Measurements from ENCODE around the gene MALT1.
"Not testable (repeated sequence)": the region's sequence is repeated elsewhere in the genome, so short reads cannot be mapped to it uniquely, and the experiment has no call there.

Gene MALT1

DNA sequence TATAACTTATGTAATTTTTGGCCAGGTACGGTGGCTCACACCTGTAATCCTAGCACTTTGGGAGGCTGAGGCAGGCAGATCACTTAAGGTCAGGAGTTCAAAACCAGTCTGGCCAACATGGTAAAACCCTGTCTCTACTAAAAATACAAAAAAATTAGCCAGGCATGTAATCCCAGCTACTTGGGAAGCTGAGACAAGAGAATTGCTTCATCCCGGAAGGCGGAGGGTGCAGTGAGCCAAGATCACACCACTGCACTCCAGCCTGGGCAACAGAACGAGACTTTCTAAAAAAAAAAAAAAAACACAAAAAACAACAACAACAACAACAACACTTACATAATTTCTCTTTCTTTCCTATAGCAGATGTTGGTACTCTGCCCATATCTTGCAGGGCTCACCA lies 105.3 kb downstream of the MALT1 start:
- DNase-seq (ENCODE audit: low read depth): not testable (repeated sequence)

DNA sequence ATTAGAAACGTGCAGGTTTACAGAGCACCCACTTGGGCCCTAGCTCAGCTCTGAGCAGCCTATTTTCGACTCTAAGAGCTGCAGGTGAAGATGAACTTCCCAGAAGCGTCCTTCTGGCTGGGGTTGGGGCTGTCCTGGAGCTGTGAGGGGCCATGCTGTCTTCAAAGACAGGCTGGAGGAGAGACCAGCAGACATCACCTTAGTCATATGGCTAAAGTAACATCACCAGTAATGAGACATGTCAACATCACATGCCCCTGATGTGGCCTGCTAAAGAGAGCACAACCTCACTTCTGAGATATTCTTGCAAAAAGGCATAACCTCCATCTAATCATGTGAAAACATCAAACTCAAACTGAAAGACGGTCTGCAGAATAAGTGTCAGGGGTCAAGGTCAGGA lies 106.2 kb downstream of the MALT1 start:
- no peak for DNase-seq (ENCODE audit: low read depth)

DNA sequence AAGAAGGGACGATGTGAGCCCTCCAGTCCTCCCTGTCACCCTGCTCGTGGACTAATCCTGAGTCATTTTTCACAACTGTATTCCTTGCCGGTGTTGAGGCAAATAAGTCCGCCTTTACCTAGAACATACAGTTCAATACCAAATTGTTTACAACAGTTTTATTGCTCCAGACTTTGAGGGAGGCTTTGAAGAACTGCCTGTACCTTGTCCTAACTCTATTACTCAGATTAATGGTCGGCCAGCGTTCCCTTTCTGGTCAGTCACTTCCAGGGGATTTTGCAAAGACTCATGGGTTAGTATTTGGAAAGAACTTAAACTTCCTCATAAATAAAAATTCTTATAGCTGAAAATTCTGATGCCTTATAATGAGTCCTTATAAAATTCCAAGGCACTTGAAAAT lies 108.3 kb downstream of the MALT1 start:
- no peak for DNase-seq (ENCODE audit: low read depth)

DNA sequence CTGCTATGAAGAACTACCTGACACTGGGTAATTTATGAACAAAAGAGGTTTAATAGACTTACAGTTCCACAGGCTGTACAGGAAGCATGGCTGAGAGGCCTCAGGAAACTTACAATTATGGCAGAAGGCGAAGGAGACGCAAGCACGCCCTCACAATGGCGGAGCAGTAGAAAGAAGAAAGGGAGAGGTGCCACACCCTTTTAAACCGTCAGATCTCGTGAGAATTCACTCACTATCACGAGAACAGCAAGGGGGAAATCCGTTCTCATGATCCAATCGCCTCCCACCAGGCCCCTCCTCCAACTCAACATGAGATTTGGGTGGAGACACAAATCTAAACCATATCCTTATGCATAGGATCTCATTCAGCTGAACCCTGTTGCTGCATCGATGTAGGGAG lies 108.8 kb downstream of the MALT1 start:
- DNase-seq (ENCODE audit: low read depth): no peak

DNA sequence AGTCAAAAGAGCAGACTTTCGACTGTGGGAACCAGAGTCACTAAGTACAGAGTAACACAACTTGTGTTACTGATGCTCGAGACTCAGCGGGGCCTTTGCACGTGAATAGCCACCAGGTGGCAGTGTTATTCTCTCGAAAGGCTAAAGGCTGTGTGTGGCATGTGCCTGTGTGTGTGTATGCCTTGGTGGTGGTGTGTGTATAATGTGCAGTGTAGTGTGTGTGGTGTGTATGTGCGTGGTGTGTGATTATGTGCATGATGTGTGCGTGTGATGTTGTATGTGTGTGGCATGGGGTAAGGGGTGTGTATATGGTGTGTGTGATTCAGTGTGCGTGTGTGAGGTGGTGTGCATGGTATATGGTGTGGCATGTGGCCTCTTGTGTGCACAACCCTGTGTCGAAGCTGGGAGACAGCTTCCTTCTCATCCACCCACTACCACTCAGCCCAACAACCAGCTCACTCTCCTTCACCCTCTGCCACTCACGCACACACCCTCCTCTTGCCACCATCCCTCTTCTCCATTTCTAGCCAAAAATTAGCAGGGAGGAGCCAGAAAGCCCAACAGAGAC lies 110.4 kb downstream of the MALT1 start:
- DNase-seq (ENCODE audit: low read depth): peak; percentile 67

DNA sequence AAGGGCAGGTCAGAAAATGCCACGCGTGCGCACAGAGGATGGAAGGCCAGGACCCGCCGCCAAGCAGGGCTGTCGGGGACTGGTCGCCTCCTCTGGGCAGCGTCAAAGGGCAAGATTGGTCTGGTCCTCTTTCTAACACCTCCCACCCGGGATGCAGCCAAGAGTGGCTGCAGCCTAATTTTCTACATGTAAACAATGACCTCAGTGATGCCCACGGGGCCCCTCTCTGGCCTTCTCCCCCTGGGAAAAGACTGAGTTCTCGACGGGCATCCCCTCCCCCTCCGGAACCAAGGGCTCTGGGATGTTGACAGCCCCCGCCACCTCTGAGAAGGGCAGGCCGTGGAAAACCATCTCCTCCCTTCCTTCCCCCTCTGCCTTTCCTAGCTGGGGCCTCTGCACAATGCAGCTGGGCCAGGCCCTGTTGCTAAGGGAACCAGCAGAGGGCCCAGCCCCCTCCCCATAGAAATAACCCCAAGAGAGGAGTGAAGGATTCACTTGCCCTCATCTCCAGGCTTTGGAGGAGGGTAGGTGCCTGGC lies 113.4 kb downstream of the MALT1 start:
- DNase-seq (ENCODE audit: low read depth): no peak

DNA sequence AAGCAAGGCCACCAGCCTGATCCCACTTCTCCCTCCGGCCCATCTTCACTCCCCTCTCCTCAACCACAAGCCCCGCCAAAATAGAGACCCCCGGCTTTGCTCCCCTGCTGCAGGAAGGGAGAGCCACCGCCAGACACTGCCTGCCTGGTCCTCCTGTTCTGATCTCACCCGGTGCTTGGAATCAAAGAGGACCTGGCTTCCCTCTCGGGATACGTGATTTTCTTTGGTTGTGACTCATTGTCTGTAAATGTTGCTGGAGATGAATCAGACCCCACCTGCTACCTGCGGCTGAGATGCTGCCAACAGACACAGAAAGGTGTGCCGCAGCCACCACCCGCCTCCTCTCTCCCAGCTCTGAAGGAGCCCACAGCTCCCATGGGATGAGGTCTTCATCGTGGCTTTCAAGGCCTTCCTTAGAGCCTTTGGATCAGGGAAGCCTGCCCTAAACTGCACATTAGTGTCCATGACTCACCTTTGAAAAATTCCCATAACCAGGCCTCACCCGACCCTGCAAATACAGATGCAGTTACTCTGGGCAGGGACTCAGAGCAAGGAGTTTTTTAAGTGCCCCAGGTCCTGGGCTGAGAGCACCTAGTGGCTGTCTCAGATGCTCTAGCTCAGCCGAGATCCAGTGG lies 114.0 kb downstream of the MALT1 start:
- DNase-seq (ENCODE audit: low read depth): no peak

DNA sequence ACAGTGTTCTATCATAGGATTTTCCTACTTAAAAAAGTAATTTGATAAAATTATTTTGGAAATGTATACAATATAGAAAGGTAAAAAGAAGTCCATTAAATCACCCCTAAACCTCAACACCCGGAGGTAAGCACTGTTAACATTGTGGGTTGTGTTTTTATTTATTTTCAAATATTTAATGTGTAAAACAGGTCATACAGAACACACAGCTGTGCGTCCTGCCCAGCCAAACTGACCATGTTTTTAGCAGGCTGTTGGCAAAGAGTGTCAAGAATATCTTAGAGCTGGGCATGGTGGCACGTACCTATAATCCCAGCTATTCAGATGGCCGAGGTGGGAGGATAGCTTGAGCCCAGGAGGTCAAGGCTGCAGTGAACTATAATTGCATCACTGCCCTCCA lies 114.6 kb downstream of the MALT1 start:
- no peak for DNase-seq (ENCODE audit: low read depth)

DNA sequence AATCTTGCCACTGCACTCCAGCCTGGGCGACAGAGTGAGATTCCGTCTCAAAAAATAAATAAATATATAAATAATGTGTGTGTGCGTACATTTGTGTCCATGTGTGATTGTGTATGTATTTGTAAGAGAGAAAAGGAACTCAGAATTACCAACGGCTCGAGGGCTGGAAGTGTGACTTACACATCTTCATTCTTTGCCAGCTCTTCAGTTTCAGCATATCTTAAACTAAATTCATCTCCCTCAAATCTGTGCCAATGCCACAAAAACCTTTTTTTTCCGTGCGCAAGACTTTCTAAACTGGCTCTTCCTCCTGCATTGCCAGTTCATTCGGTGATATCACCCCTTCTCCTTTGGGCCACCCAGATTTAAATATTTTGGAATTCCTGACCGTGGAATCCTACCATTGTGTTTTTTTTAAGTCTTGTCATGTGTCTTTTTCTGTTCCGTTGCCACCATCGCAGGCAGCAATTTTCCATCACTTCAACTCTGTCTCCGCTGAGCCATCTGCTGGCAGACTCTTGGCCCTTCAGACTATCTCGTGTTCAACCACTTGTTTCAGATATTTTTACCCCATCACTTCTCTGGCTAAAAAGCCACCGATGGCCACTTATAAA lies 116.4 kb downstream of the MALT1 start:
- no peak for DNase-seq (ENCODE audit: low read depth)

DNA sequence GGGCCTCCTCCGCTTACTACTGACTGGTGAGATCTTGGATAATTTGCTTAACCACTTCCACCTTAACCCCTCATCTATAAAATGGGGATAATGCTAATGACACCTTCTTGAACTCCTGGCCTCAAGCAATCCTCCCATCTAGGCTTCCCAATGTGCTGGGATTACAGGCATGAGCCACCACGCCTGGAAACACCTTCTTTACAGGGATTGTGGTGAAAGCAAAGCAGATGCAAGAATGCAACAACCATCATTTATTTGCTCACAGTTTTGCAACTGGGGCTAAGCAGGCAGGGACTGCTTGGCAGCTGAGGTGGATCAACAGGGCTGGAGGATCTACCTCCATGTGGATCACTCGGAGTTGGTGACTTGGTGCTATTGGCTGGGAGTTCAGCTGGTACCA lies 117.2 kb downstream of the MALT1 start:
- no peak for DNase-seq (ENCODE audit: low read depth)

DNA sequence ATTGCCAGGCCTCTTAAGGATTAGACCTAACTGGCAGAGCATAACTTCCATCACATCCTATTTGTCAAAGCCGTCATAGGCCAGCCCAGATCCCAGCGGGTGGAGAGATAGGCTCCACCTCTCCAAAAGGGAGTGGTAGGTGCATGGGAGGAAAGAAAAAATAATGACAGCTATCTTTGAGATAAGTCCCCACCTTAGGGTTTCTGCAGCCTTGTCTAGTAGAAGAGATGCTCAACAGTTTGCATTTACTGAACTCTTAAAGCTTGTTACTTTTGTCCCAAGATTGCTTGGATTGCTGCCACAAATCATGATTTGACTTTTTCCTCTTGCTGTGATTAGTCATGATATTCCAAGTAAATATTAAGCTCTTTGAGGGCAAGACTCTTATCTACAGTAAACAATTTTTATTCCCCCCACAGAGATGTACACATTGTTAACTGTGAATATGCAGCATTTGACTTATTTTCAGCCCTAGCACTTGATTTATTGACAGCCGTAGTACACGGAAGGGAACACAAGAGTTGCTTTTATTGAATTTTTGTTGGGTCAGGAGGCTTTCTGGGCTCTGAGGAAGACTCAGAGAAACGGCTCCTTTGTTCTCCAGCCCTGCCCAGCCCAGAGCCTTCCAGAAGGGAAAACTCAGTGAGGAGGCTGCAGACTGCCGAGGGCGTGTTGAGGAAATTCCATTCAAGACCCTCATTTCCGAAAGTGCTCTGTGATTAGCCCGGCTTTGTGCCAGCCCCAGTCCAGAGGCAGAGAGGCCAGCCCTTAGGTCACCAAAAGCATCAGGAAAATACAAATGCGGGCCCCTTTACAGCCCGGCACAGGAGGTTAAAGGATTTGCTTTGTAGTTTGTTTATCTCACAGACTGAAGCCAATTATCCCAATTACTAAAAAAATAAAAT lies 118.0 kb downstream of the MALT1 start:
- peak; percentile 50 for DNase-seq (ENCODE audit: low read depth)

DNA sequence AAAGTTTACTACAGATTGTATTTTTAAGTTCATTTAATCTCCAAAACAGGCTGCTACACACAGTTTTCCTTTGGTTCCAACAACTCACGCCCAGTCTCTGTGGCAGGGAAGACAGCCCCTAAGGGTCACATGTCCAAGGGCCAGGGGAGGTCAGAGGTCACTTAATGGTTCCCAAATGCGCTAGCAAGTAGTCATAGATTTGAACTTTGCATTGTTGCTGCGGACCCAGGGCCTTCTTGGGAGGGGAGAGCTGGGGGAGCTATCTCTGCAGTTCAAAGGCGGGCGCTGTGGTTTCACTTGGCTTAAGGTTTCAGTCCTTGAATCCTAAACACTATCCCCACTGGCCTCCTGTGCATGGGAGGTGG lies 118.6 kb downstream of the MALT1 start:
- DNase-seq (ENCODE audit: low read depth): no peak

DNA sequence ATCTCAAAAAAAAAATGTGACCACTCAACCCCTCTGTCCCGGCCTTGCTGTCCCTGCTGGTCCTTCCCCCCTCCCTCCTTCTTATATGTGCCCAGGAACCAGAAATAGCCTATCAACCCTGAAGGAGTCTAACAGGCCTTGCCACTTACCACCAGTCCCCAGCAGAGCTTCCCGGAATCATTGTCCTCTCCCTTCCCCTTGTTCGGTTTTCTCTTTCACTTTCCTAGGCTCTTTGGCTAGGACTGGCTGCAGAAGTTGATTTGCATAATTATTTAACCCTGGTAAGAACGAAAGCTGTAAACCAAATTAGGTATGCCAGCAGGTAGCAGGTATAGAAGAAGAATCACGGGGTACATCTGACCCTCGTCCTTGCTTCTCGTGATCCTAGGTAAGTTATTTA lies 120.8 kb downstream of the MALT1 start:
- no peak for DNase-seq (ENCODE audit: low read depth)

DNA sequence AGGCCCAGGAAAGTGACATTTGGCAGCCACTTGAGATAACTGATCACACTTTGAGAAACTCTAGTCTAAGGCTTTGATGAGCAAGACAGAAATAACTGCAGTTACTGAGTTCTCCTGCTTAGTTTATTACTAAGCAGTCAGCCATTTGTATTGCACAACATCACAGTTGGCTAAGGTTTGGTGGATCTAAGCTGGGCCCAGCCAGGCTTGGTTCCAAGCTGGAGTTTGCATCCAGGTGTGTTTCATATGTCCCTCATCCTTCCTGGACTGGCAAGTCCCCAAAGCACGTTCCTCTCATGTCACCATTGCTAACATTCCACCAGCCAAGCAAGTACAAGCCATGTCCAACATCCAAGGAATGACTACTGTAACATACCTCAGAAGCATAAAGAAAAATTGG lies 122.1 kb downstream of the MALT1 start:
- peak; percentile 65 for DNase-seq (ENCODE audit: low read depth)

DNA sequence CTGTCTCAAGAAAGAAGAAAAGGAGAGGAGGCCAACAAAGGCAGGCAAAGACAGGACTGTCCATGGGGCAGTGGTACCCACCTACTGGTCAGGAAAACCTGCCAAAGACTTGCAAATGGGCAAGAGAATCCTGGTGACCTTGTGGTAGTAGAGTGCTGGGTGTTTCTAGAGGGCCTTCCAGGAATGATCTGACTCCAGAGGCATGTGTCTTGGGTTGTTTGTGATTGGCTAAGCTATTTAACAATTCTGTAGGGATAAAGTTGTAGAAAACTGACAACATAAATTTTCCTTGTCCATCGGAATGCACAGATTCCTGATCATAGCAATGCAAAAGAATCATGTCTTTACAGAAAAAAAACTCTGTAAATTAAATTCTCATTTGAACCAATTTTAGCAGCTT lies 125.0 kb downstream of the MALT1 start:
- no peak for DNase-seq (ENCODE audit: low read depth)

DNA sequence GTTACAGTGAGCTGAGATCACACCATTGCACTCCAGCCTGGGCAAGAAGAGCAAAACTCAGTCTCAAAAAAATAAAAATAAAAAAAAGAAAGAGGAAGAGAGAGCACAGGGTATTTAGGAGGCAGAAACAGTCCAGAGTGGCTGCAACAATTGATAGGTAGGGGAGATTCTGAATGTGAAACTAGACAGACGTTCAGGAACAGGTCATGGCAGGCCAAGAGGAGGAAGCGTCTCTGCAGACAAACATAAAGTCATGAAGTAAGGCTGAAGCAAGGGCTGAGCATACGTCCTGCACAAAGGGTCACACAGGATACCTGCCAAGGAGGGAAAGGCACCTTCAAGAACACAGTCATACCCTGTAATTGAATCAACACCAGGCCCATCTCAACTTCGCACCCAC lies 129.3 kb downstream of the MALT1 start:
- no peak for DNase-seq (ENCODE audit: low read depth)

DNA sequence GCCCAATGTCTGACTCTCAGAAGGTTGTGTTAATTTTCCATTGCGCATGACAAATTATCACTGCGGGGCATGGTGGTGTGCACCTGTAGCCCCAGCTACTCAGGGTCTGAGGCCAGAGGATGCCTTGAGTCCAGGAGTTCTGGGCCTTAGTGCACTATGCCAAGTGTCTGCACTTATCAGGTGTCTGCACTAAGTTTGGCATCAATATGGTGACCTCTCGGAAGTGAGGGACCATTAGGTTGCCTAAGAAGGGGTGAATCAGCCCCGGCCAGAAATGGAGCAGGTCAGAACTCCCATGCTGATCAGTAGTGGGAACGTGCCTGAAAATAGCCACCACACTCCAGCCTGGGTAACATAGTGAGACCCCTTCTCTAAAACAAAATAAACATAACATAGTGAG lies 131.7 kb downstream of the MALT1 start:
- no peak for DNase-seq (ENCODE audit: low read depth)

DNA sequence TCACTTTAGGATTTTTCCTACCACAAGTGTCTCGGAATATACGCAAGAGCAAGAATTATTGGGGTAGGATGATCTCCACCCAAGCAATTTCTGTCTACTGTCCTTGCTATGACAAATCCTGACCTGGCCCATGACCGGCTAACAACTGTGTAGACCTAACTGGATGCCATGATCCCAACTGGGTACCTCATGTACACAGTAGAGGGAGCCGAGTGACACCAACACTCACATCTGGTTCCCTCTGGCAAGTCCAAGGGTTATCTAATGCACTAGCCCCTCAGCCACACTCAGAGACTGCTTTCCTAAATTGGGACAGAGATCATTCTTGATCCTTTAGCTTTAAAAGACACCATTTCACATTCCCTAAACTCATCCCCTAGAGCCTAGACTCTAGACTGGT lies 132.7 kb downstream of the MALT1 start:
- DNase-seq (ENCODE audit: low read depth): no peak
